G401 (cell line): ENCODE measurements around the gene RNU2-1. TPM values are rescaled to one million over a fixed set of nuclear protein-coding genes. Genes with fewer than 3 reads are reported as not detected.
"Not testable (repeated sequence)": the region's sequence is repeated elsewhere in the genome, so short reads cannot be mapped to it uniquely, and the experiment has no call there.

ENCODE experiments used
- DNase-seq: peaks from one replicate; pipeline ENCODE4 v3.0.0-alpha.2; 2015; ENCODE audit warnings: low spot score
- in situ Hi-C: cut with HindIII; loops from 2 replicates; pipeline ENCODE4 v1.10.0; 2016; ENCODE audit warnings: low sequenced_read_pairs, mixed read lengths
- total RNA-seq: library from RNA; depleted of rRNA; stranded (reverse); fragments of >200 nt; shearing (Covaris generic); gene quantifications from 2 replicates; pipeline ENCODE4 v1.2.3, GENCODE V29; 2014

The RNU2-1 gene
- total RNA-seq, 1 experiment from 2014 or later: not detected

DNA sequence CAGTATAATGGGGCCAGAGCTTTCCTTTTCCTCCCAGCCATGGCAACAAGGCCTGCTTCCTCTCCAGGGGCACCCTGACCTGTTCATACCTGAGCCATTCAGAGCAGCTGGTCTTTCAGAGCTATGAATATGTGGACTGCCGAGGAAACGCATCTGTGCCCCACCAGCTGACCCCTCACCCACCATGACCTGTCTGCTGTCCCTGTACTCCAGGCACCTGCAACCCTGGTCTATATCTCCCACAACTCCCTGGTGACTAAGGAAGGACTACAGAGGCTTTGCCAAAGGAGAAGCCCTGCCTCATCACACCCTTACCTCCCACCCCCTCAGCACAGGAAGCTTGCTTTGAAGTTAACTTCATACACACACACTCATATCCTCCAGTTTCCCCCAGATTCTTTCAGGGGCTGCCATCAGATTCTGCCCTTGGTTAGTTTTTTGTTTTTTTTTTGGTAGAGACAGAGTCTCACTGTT, 16.1 kb downstream of the RNU2-1 start:
- no peak for DNase-seq
- in situ Hi-C loops: no loop called here

DNA sequence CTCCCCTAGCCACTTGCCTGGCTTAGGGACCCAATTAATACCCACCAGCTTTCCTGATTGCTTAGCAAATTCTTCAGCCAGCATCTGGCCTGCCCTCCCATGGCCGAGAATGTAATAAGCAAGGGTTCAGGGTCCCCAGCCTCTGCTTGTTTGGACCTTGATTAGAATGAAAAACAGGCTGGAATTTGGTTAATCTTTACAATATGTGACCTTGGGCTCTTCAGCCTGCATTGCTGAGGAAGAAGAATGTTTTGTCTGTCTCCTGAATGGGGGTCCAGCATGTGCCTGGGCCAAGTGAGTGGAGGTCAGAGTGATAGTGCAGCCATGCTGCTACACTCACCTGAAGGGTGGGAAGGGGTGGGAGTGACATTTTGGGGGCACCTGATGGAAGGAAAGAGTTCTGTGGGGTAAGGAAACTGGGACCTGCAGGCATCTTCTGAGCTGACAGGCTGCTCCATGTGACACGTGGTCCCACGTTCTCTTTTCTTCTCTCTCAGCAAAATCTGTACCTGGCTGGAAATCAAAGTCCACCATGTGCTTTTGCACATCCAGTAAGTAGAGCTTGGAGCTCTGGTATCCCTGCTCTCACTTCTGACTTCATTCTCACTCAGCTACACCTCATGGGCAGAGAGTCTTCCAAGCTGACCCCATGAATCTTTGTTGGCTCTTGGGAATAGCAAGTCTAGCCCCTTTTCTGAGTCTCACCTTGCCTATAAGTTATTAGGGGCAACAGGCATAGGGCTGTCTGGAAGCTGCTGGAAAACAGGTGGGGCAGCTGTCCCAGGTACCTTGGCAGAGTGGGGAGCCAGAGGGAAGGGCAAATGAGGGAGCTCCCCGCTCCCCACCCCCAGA, 16.8 kb downstream of the RNU2-1 start:
- in situ Hi-C loops: no loop called here
- no peak for DNase-seq

DNA sequence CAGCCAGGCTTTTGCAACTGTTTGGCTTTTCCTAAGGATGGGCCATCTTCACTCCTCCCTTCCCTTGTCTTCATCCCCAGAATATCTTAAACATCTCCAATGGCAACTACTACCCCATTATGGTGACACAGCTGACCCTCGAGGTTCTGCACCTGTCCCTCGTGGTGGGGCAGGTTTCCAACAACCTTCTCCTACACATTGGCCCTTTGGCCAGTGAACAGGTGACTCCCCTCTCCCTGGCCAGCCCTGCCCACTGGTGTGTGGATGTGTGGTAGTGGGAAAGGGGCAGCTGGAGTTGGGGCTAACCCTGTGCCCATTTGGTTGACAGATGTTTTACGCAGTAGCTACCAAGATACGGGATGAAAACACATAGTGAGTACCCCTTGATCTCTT, 17.4 kb downstream of the RNU2-1 start:
- DNase-seq: no peak
- in situ Hi-C loops: no loop called here

DNA sequence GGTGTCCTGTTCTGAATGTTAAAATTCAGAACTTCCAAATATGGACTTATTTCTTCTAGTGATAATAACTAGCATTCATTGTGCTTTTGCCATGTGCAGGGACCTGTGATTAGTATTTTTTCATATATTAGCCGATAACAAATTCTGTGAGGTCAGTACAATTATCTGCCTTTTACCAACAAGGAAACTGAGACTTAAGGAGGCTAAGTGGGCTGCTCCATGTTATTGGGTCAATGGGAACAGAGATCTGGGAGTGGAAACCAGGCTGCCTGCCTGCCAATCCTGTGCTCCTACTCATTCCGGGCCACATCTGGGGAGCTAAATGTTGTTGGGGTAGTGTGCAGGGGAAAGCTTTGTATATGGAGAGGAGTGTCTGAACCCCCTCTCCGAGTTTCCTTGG, 18.4 kb downstream of the RNU2-1 start:
- in situ Hi-C loops: no loop called here
- DNase-seq: no peak

DNA sequence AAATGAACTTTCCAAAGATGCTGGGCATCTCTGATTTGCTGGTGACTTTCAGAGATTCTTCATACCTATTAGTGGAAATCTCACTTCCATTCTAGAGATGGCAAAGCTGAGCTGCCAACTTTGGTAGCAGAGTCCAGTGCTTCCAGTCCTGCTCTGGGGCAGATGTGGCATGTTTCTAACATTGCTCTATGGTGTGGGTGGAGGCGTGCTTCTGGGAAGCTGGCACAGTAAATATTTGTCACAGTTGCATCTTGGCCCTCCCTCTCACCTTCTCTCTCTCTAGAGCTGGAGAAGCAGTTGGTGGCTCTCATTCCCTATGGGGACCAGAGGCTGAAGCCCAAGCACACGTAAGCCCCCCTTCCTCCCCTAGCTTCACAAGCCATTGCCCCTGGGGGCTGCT, 20.2 kb downstream of the RNU2-1 start:
- DNase-seq: no peak
- in situ Hi-C loops: no loop called here

DNA sequence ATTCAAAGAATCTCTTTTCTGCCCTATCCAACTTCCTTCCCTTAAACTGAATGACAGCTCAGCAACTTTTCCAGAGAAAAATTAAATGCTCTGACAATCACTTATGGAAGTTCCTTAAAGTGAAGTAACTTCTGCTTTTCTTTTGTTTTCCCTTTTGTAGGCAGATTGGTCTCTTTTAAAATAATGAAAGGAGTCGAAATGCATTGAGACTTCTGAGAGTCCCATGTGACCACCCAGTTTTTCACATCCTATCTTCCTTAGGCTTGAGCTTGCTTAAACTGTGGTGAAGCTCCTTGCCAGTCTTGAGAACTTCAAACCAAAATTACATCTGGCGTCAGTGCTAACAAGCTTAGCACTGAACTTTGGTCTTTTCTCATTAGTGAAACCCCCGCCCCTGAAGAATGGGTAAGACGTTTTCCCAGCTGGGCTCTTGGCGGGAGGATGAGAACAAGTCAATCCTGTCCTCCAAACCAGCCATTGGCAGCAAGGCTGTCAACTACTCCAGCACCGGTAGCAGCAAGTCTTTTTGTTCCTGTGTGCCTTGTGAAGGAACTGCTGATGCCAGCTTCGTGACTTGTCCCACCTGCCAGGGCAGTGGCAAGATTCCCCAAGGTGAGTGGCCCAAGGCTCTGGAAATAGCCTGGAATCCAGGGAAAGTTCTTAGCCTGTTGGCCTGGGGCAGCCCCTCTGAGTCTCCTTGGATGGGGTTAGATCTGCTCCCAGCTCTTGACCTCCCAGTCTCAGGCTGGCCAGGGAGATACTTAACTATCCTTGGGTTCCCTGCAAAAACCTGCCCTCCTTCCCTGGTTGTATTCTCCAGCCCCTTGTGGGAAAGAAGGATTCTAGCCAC, 20.9 kb downstream of the RNU2-1 start:
- no peak for DNase-seq
- in situ Hi-C loops: no loop called here

DNA sequence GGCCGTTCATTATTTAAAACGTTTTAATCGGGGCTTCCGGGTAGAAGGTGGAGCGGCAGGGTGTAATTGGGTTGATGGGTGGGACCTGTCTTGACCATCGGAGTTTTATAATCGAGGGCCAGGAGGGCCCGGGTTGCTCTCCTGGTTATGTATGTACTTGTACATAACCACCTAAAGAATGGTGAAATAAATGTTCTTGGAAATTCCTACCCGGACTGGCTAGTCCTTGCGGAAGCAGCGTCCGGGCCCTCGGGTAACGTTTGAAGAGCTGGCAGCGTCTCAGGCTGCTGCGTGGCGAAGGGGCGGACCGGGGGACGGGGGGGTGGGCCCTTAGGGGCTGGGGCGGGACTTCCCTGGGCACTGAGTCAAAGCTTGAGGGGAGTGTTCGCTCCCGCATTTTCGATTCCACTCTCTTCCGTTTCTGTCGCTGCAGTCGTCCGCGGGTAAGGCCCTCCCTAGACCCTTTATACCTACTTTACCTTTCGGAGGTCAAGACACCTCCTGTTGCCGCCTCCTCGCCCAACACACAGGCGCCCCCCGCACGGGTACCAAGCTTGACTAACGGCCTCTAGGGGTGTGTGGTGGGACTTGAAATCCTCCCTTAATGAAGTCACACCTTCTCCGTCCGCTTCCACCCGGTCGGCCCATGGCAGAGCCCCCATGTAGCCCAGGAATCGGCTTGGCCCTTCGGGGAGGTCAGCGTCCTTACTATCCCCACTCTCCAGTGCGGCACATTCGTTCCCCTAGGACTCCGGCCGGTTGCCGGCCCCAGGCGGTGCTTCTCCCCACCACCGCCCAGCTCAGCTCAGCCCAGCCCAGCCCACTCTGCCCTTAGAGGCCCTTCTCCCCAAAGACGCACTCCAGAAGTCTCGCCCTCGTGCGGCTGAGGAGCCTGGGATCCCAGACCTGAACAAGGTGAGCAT, 22.0 kb downstream of the RNU2-1 start, which contains the start of gene TMEM106A:
Gene TMEM106A, plus strand, starts transcription at position 396 of the 923 bp plus-strand sequence. CDS start 1,167 bp downstream, outside the sequence.
- peak; percentile 2 for DNase-seq
- in situ Hi-C loops: no loop called here

DNA sequence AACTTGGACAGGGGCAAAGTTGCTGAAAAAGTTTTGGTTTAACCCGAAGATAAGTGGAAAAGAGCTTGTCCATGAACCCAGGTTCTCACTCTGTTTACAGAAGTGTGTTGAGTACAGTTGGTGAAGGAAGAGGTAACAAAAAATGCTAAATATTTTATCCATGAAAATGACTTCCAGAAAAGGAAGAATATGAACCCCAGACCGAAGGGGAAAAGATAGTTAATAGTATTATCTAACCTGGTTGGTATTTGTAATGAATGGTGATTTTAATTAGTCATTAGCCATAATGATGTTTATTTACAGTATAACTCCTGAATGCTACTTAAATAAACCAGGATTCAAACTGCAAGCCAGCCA, 22.7 kb downstream of the RNU2-1 start:
- no peak for DNase-seq
- in situ Hi-C loops: no loop called here

DNA sequence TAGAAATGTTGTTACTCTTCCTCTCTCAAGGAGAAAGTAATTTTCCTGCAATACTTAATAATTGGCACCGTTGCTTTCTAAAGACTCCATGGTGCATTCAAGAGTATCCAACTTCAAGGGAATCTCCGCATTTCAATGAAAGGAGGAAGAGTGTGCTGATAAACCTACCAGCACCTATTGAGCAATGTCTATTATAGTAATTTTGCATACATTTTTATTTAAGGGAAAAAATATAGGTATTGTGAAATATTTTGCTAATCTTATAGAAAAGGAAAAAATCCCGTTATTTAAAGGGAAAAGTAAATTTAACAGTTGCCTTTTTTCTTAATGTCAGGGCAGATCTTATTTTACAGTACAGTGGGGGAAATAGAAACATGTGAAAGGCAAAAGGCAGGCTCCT, 23.2 kb downstream of the RNU2-1 start:
- no peak for DNase-seq
- in situ Hi-C loops: no loop called here

DNA sequence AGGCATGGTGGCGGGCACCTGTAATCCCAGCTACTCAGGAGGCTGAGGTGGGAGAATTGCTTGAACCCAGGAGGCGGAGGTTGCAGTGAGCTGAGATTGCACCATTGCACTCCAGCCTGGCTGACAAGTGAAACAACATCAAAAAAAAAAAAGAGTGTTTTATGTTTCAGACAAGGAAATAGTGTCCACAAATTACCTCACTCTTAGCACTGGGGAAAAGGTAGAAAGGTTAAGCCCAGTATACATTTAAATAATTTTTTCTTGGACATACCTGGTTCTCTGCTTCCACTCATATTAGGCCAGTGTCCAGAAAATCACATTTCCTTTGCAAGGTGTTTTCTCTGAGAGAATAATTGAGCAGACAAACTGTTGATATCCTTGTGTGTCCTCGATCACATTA, 30.8 kb downstream of the RNU2-1 start:
- in situ Hi-C loops, DNase-seq: not testable (repeated sequence)

DNA sequence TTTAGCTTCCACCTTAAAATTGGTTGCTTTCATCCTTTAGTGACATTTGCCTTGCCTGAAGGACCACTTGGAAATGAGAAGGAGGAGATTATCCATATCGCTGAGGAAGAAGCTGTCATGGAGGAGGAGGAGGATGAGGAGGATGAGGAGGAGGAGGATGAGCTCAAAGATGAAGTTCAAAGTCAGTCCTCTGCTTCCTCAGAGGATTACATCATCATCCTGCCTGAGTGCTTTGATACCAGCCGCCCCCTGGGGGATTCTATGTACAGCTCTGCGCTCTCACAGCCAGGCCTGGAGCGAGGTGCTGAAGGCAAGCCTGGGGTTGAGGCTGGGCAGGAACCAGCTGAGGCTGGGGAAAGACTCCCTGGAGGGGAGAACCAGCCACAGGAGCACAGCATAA, 33.6 kb downstream of the RNU2-1 start:
- in situ Hi-C loops: no loop called here

DNA sequence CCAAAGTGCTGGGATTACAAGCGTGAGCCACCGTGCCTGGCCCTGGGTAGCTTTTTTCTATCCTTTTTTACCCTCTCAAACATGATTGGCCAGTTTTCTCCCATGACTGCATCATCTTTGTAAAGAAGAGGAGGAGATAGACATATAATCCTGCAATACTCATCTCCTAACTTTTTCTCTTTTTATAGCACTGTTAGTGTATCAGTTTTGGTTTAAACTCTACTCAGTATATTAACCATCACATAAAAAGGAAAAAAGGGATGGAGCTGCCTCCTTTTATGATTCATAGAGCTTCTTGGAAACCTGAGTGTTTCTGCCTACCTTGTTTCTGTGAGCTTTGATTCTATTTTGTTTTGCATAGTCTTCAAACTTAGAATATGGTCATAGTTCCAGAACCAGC, 34.1 kb downstream of the RNU2-1 start:
- in situ Hi-C loops: no loop called here
- no peak for DNase-seq

More for the DNA sequence above, 33.6 kb downstream of the RNU2-1 start:
- DNase-seq: no peak

DNA sequence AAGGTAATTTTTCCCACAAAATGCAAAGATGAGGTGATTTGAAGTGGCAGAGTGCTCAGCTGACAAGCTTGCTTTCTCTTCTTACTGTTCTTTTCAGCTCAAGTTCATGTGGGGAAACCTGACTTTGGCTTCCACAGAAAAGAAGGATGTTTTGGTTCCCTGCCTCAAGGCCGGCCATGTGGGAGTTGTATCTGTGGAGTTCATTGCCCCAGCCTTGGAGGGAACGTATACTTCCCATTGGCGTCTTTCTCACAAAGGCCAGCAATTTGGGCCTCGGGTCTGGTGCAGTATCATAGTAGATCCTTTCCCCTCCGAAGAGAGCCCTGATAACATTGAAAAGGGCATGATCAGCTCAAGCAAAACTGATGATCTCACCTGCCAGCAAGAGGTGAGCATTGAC, 40.5 kb downstream of the RNU2-1 start:
- DNase-seq: no peak

DNA sequence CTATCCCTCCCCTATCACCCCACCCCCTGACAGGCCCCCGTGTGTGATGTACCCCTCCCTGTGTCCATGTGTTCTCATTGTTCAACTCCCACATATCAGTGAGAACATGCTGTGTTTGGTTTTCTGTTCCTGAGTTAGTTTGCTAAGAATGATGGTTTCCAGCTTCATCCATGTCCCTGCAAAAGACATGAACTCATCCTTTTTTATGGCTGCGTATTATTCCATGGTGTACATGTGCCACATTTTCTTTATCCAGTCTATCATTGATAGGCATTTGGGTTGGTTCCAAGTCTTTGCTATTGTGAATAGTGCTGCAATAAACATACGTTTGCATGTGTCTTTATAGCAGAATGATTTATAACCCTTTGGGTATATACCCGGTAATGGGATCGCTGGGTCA, 47.1 kb downstream of the RNU2-1 start:
- in situ Hi-C loops, DNase-seq: not testable (repeated sequence)

More for the DNA sequence above, 40.5 kb downstream of the RNU2-1 start:
- in situ Hi-C loops: no loop called here

DNA sequence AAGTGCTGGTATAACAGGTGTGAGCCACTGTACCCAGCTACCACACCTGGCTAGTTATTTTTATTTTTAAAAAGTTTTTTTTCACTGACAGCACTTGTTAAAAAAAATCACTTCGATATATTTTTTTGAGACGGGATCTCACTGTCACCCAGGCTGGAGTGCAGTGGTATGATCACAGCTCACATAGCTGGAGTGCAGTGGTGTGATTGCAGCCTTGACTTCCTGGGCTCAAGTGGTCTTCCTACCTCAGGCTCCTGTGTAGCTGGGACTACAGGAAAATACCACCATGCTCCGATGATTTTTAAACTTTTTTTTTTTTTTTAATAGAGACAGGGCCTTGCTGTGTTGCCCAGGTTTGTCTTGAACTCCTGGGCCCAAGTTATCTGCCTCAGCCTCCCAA, 49.9 kb downstream of the RNU2-1 start:
- DNase-seq: no peak
- in situ Hi-C loops: no loop called here
